ENCODE measurements around the gene GORASP2. TPM values are rescaled to one million over a fixed set of nuclear protein-coding genes. Genes with fewer than 3 reads are reported as not detected.

GORASP2 gene
- 96.9 and 97.7 TPM in 2 replicates for total RNA-seq (2021)
- long read RNA-seq, transcript GORASP2-201 (10 exons, 3,173 nt), result major isoform, 542 of 635 reads
- long read RNA-seq, transcript GORASP2-209 (8 exons, 951 nt), result minor isoform, 6 of 635 reads
- long read RNA-seq, partial matches to known transcripts, result 28 of 635 reads
- long read RNA-seq, other reads (novel, unspliced or antisense), result 55 of 635 reads

- Histone ChIP-seq H3K14ac (ENCODE audit: insufficient read depth, low read length) (peak within 1 kb of the TSS; percentile 97), H3K4me2 (ENCODE audit: insufficient read depth, insufficient read length, low read length) (peak within 1 kb of the TSS; percentile 83), H3K4me1 (ENCODE audit: insufficient read depth, low read length) (peaks cover 4% of the 10 kb centered on the region; the same call in 1 of the 2 replicates), H2AK5ac (ENCODE audit: insufficient read length, low read length) (no peak within 1 kb of the TSS), H2BK120ac (ENCODE audit: low read depth, low read length, poor library complexity, severe bottlenecking) (no peak within 1 kb of the TSS), H2BK15ac (ENCODE audit: low read depth, low read length) (no peak within 1 kb of the TSS), H3K4ac (ENCODE audit: low read depth, low read length) (no peak within 1 kb of the TSS; the same call in 1 of the 2 replicates), H4K5ac (ENCODE audit: insufficient read length, low read depth, low read length) (peak within 1 kb of the TSS; percentile 61), H4K20me1 (ENCODE audit: control insufficient read depth, insufficient read depth, insufficient read length) (no peaks in the 10 kb centered on the region), H4K91ac (ENCODE audit: insufficient read length, low read depth, low read length) (no peak within 1 kb of the TSS), H3K79me1 (ENCODE audit: insufficient read depth, low read depth, low read length, poor library complexity, severe bottlenecking) (no peaks in the 10 kb centered on the region), H2AFZ (ENCODE audit: low read length) (peak within 1 kb of the TSS; percentile 83), H3K23me2 (ENCODE audit: insufficient read length, low read depth, low read length, poor library complexity, severe bottlenecking) (peaks cover 10% of the 10 kb centered on the region), H4K8ac (replicated peaks; ENCODE audit: insufficient read length, low read depth, low read length) (no peak within 1 kb of the TSS), H3K56ac (ENCODE audit: insufficient read length, low read depth, low read length) (peak within 1 kb of the TSS; percentile 27), H2BK20ac (ENCODE audit: low read depth, low read length, poor library complexity, severe bottlenecking) (no peak within 1 kb of the TSS), H3K27me3 (ENCODE audit: insufficient read depth, low read length) (no peaks in the 10 kb centered on the region), H3K9me3 (ENCODE audit: control insufficient read depth, low read depth, low read length) (peaks cover 2% of the 10 kb centered on the region), H2BK12ac (ENCODE audit: insufficient read length, low read depth, low read length) (no peak within 1 kb of the TSS), H3K18ac (ENCODE audit: insufficient read length, low read depth, low read length) (peak within 1 kb of the TSS; percentile 96), H3K9ac (ENCODE audit: extremely low read depth, insufficient read length, low read length) (peak within 1 kb of the TSS; percentile 95), H3T11ph (ENCODE audit: low read length) (no peak within 1 kb of the TSS), H3K27ac (ENCODE audit: insufficient read length, low read depth, low read length) (peak within 1 kb of the TSS; percentile 87), H2BK5ac (ENCODE audit: insufficient read length, low read length) (peak within 1 kb of the TSS; percentile 47), H3K79me2 (ENCODE audit: insufficient read depth, low read length) (peaks cover 25% of the 10 kb centered on the region; the same call in 1 of the 2 replicates), H3K23ac (ENCODE audit: insufficient read length, low read depth, low read length) (no peak within 1 kb of the TSS)
- peak; percentile 96 for TF ChIP-seq CTCF (conservative IDR thresholded peaks at IDR 0.05)
- Mint-ChIP-seq H3K4me3 (peak within 1 kb of the TSS; percentile 82 to 88), H3K27ac (peak within 1 kb of the TSS; percentile 97 to 98 (median 97)), H3K36me3 (ENCODE audit: insufficient read depth in 1 of 3, low read depth in 3 of 3) (peaks cover 4 to 9% (median 8%) of the 10 kb centered on the region in 3 experiments), H3K4me1 (peaks cover 25 to 31% of the 10 kb centered on the region in 2 experiments), H3K9me3 (peaks cover 14% of the 10 kb centered on the region in 2 experiments), H3K27me3 (ENCODE audit: low read depth) (no peaks in the 10 kb centered on the region)
- WGBS (ENCODE audit: extremely low coverage, insufficient read length, low lambda C conversion rate), result no CpG with 5 or more reads among the region's 95 CpGs
- DNase-seq, result peak; percentile 100
These were observed at the start of gene GORASP2 for GRCh38 chr2:170928824-170929685. Gene GORASP2, plus strand, starts transcription at chr2:170929253. Its CDS starts 88 bp downstream, at chr2:170929341.

Measured in H9 (cell line).